GM19238 (cell line): ENCODE results near the gene FSTL5.

Source experiments
- DNase-seq: peaks from one replicate; pipeline ENCODE4 v3.0.0; 2011; ENCODE audit warnings: low spot score; ENCODE audit not compliant: insufficient read length

Gene FSTL5

GRCh38 chr4:161714022-161714751 lies 449.6 kb downstream of the FSTL5 start:
- no peak for DNase-seq

- no peak for DNase-seq
Observed at GRCh38 chr4:161704653-161705052, 459.1 kb downstream of the FSTL5 start.

GRCh38 chr4:161704040-161704439 lies 459.8 kb downstream of the FSTL5 start:
- DNase-seq = no peak

- no peak for DNase-seq
Observed at GRCh38 chr4:161702287-161702686, 461.5 kb downstream of the FSTL5 start.

- DNase-seq = no peak
Observed at GRCh38 chr4:161696944-161697343, 466.9 kb downstream of the FSTL5 start.

- DNase-seq = no peak
Observed at GRCh38 chr4:161680146-161680545, 483.7 kb downstream of the FSTL5 start.

GRCh38 chr4:161664740-161665139 lies 499.1 kb downstream of the FSTL5 start:
- DNase-seq = no peak

GRCh38 chr4:161663844-161664243 lies 500.0 kb downstream of the FSTL5 start:
- DNase-seq = no peak

- no peak for DNase-seq
Observed at GRCh38 chr4:161658676-161659075, 505.1 kb downstream of the FSTL5 start.

GRCh38 chr4:161657616-161658015 lies 506.2 kb downstream of the FSTL5 start:
- DNase-seq = no peak

- DNase-seq = no peak
Observed at GRCh38 chr4:161656594-161656993, 507.2 kb downstream of the FSTL5 start.

- no peak for DNase-seq
Observed at GRCh38 chr4:161655148-161655547, 508.7 kb downstream of the FSTL5 start.

GRCh38 chr4:161653697-161654096 lies 510.1 kb downstream of the FSTL5 start:
- DNase-seq = no peak

GRCh38 chr4:161651586-161651985 lies 512.2 kb downstream of the FSTL5 start:
- no peak for DNase-seq

GRCh38 chr4:161650812-161651211 lies 513.0 kb downstream of the FSTL5 start:
- no peak for DNase-seq

- no peak for DNase-seq
Observed at GRCh38 chr4:161647757-161648156, 516.0 kb downstream of the FSTL5 start.

- DNase-seq = no peak
Observed at GRCh38 chr4:161642708-161643107, 521.1 kb downstream of the FSTL5 start.

GRCh38 chr4:161629694-161630441 lies 533.9 kb downstream of the FSTL5 start:
- no peak for DNase-seq

GRCh38 chr4:161604516-161605300 lies 559.1 kb downstream of the FSTL5 start:
- no peak for DNase-seq

GRCh38 chr4:161601011-161601410 lies 562.8 kb downstream of the FSTL5 start:
- DNase-seq = no peak

GRCh38 chr4:161595230-161595771 lies 568.5 kb downstream of the FSTL5 start:
- no peak for DNase-seq

- no peak for DNase-seq
Observed at GRCh38 chr4:161585011-161585410, 578.8 kb downstream of the FSTL5 start.
